ENCODE results near the gene IQCH. TPM values are rescaled to one million over a fixed set of nuclear protein-coding genes. Genes with fewer than 3 reads are reported as not detected.

The IQCH gene
- total RNA-seq, 1 experiment from 2014 or later = 4.8 TPM

Other genes starting within 250 kb of the IQCH start
- gene SMAD3, start 189.2 kb upstream of the IQCH start, total RNA-seq (2014; rRNA removed) = 18.2 and 35.4 TPM in 2 replicates
- gene AAGAB, start 125 bp upstream of the IQCH start, total RNA-seq (2014; rRNA removed) = 51.8 and 57.0 TPM in 2 replicates

Data from LHCN-M2 (cell line).